Fibroblast of skin of abdomen (primary cell): ENCODE data around the gene LIN52.
A peak's percentile ranks its signal among the peaks of the same experiment; 100 is the strongest.
"Not testable (repeated sequence)": the region's sequence is repeated elsewhere in the genome, so short reads cannot be mapped to it uniquely, and the experiment has no call there.

Experiments used
- DNase-seq: peaks from one replicate; pipeline ENCODE4 v3.0.0-alpha.2; 2013

The LIN52 gene

DNA sequence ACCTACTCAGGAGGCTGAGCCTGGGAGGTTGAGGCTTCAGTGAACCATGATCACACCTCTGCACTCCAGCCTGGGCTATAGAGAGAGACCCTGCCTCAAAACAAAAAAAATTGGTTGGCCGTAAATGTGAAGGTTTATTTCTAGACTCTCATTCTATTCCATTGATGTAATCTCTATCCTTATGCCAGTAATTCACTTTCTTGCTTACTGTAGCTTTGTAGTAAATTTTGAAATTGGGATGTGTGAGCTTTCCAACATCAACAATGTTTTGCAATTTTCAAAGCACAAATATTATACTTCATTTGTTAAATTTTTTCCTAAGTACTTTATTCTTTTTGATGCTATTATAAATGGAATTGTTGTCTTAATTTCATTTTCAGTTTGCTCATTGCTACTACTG lies 24.6 kb downstream of the LIN52 start:
- no peak for DNase-seq

DNA sequence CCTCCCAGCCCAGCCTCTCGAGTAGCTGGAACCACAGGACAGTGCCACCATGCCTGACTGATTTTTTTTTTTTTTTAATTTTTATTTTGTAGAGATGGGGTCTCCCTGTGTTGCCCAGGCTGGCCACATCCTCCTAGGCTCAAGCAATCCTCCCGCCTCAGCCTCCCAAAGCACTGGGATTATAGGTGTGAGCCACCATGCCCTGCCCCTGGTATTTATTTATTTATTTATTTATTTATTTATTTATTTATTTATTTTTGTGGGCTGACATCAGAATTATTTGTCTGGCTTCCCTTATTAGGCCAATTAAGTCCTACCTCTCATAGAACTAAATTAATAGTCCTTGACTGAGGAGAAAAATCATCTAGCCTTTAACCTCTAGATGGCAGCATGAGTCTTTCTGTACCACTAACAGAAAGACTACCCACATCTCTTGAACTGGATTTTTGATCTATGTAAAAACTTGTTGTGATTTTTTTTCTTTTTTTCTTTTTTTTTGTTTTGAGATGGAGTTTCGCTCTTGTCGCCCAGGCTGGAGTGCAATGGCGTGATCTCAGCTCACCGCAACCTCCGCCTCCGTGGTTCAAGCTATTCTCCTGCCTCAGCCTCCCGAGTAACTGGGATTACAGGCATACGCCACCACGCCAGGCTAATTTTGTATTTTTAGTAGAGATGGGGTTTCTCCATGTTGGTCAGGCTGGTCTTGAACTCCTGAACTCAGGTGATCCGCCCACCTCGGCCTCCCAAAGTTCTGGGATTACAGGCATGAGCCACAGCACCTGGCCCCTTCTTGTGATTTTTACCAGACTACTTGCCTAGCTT lies 26.9 kb downstream of the LIN52 start:
- peak; percentile 56 for DNase-seq

- DNase-seq: not testable (repeated sequence)
These were observed 40.7 kb downstream of the LIN52 start for GRCh38 chr14:74125487-74125886.

- DNase-seq: no peak
These were observed 41.7 kb downstream of the LIN52 start for GRCh38 chr14:74126315-74127013.

DNA sequence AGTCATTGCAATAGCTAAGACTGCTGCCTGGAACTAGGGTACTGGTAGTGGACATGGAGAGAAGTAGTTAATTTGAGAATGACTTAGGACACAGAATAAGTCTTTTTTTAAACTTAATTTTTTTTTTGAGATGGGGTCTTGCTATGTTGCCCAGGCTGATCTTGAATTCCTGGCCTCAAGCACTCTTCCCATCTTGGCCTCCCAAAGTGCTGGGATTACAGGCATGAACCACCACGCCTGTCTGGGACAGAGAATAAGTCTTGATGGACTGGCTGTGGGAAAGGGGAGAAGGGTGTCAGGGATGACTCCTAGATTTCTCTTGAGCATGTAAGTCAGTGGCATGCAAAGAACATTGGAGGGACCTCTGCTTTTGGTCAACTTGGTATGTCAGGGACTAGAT lies 42.9 kb downstream of the LIN52 start:
- no peak for DNase-seq

GRCh38 chr14:74133833-74134481 lies 49.2 kb downstream of the LIN52 start:
- no peak for DNase-seq

DNA sequence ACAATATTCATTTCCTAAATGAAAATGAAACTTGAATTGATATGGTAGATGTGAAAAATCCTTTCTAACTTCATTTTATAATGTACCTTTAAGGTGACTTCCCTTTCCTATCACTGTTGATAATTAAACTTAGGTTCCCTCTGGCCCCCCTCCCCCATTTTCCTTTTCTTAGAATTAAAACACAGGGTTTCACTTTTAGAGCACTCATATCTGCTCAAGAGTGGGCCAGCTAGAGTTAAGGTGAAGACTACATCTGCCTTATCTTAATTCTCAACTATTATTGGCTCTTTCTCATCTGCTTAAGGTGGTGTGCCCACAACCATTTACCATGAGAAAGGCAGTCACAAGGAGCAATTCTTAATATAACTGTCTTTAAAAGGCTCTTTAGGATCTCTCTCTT lies 49.7 kb downstream of the LIN52 start:
- no peak for DNase-seq

GRCh38 chr14:74135426-74135825 lies 50.7 kb downstream of the LIN52 start:
- peak; percentile 62 for DNase-seq

DNA sequence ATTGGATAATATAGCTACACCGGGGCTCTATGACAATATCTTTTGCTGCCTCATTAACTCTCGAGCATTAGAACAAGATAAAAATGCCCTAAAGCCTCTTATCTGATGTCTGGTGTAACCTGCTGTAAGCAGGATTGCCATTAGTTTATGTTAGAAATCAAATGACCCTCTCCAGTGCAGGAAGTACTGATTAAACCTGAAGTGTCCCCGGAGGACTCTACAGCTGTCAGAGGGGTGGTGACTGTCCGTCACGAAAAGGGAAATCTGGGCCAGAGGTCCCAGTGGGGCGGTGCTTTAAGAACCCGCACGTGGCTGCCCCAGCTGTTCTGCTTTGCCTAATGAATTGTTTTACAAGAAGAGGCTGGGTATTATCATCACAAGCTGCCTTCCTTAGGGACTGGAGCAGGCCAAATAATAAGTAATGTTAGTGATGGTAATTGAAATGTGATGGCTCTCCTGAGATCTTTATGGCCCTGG lies 55.7 kb downstream of the LIN52 start:
- no peak for DNase-seq

- DNase-seq: no peak
These were observed 56.9 kb downstream of the LIN52 start for GRCh38 chr14:74141703-74142102.

- no peak for DNase-seq
These were observed 57.8 kb downstream of the LIN52 start for GRCh38 chr14:74142523-74142922.

DNA sequence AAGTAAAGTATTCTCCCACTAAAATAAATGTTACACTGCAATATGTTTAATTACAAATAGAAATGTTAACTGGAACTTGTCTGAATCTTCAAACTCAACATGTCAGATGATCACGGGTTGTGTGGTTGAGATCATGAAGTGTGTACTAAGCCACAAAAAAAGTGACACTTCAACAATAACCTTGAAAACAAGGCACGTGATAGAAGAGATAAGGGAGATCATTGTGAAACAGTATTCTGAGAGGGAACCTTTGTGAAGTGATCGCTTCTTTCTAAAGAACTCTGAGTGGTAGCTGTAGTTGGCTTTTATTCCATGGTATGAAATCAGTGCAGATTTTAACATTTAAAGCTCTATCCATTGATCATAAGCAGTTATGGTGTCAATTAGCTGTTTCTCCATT lies 60.0 kb downstream of the LIN52 start:
- DNase-seq: no peak

DNA sequence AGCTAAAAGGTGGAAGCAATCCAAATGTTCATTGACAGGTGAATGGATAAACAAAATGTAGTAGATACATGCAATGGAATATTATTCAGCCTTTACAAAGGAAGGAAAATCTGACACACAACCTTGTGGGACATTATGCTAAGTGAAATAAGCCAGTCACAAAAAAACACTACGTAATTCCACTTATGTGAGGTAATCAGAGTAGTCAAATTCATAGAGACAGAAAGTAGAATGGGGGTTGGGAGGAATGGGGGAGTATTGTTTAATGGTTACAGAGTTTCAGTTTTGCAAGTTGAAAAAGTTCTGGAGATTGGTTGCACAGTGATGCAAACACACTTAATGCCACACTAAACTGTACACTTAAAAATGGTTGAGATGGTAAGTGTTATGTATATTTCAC lies 62.8 kb downstream of the LIN52 start:
- no peak for DNase-seq

- DNase-seq: no peak
These were observed 63.9 kb downstream of the LIN52 start for GRCh38 chr14:74148705-74149104.

GRCh38 chr14:74155287-74155686 lies 70.5 kb downstream of the LIN52 start:
- no peak for DNase-seq

DNA sequence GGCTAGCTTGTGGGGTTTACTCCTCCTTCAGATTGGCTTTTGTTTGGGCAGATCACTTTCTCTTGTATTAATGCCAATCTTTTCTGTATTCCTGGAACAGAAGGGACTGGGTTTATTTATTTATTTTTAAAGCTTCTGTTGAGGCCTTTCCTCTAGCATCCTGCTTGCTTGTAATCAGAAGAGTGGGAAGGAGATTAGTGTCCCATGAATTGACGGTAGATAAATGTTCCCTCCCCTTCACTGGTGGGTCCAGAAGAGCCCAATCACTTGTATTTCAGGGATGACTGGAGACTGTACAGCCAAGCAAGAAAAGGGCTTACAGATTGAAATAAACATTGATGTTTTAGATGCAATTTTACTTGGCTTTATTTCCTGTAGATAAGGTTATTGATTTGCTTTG lies 71.0 kb downstream of the LIN52 start:
- DNase-seq: no peak

GRCh38 chr14:74160763-74161162 lies 76.0 kb downstream of the LIN52 start:
- no peak for DNase-seq

DNA sequence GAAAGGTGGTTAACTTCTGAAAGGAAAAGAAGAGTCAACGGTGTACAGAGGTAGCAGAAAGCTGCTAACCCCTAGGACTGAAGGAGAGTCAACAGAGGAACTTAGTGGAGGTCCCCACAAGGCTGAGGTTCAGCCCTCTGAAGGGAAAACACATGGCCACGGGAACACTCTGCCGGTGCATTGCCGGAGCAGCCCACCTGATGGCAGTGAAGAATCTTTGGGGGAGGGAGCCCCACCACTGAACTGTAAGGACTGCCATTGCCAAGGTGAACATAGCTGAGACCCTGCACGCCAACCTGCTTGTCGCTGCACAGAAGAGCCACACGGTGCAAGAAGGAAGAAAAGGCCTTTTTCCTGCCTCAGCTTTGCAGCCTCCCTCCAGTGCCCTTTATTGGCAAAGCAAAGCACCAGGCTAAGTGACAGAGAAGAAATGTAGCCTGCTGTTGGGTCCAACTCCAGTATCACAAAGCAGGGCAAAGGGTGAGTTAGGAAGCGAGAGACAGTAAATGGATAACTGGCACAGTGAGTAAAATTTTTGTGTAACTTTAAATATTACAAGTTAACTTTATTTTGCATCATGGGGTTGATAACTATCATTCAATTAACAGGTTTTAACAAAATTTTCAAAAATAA lies 76.9 kb downstream of the LIN52 start:
- DNase-seq: no peak

DNA sequence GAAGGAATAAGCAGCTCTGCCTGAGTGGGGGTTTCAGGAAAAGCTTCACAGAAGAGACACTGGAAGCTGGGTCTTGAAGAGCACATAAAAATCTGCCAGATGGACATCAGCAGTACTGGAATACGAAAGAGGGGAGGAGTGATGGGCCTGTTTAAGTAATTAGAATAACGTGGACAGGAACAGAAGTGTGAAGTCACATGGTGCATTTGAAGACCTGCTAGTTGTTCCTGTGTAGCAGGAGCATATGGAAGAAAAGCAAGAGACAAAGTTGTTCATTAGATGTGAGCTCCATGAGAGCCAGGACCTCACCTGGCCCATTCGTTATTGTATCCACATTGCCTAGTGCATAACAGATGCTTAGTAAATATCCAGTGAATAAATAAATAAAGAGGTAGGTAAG lies 85.2 kb downstream of the LIN52 start:
- DNase-seq: no peak

DNA sequence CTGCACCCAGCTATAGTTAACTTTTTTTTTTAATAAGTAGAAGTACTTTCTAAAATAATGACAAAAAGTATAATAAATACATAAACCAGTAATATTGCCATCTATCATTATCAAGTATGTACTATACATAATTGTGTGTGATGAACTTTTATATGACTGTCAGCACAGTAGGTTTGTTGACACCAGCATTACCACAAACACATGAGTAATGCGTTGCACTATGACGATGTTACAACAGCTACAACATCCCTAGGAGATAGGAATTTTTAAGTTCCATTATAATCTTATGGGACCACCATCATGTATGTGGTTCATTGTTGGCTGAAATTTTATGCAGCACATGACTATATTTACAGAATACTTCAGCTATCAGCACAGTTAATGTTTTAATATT lies 91.6 kb downstream of the LIN52 start:
- no peak for DNase-seq

- DNase-seq: no peak
These were observed 95.1 kb downstream of the LIN52 start for GRCh38 chr14:74179856-74180255.

- DNase-seq: peak; percentile 24
These were observed 106.3 kb downstream of the LIN52 start for GRCh38 chr14:74190927-74191575.
